ENCODE measurements around the gene OR13F1. TPM values are rescaled to one million over a fixed set of nuclear protein-coding genes. Genes with fewer than 3 reads are reported as not detected.
"Not testable (repeated sequence)": the region's sequence is repeated elsewhere in the genome, so short reads cannot be mapped to it uniquely, and the experiment has no call there.

Gene OR13F1, protein sequence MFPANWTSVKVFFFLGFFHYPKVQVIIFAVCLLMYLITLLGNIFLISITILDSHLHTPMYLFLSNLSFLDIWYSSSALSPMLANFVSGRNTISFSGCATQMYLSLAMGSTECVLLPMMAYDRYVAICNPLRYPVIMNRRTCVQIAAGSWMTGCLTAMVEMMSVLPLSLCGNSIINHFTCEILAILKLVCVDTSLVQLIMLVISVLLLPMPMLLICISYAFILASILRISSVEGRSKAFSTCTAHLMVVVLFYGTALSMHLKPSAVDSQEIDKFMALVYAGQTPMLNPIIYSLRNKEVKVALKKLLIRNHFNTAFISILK
- not detected in 2 replicates for total RNA-seq (2014; rRNA removed; shearing (Covaris generic))

DNA sequence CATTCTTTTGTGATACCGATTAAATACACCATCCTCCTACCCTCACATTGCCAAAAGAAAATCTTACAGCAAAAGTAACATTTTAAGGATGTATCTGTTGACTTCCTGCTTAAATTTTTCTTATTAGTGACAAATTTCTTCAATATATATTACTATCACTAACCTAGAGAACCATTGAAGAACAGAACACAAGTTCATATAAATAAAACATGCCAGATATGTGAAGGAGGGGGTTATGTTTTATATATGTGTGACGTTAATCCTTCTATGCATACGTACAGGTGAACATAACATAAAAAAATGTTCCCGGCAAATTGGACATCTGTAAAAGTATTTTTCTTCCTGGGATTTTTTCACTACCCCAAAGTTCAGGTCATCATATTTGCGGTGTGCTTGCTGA is at the start of gene OR13F1:
Gene OR13F1, plus strand, starts transcription at position 301 of the 400 bp plus-strand sequence. Its CDS starts 0 bp downstream, at position 301.
- DNase-seq (ENCODE audit: low spot score): no peak

DNA sequence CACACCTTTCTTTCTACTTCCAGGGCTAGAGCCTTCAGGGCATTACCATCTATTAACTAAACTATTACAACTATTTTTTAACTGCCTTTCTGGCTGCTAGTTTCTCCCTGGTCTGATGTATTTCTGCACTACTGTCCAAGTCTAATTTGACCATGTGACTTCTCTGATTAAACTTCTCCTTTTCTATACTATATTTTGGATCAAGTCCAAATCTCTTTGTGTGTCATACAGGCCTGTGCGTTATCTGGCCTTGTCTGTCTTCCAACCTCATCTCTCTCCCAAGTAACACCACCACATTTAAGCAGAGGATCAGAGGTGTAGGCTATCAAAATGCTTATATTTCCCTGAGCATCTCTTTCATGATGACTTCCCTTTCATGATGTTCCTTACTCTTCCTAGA is 47.2 kb upstream of the OR13F1 start:
- no peak for DNase-seq (ENCODE audit: low spot score)

DNA sequence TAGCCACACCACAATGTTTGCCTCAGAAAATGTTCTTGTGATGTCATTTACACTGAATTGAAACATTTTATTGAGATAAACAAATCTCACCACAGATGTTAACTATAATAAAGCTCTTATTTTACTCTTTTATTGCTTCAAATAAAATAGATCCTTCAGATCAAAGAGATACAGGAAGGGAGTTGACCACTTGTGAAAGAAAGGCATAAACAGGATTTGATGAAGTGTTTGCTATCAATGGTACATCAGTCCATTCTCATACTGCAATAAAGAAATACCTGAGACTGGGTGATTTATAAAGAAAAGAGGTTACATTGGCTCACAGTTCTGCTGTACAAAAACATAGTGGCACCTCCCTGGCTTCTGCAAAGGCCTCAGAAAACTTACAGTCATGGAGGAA is 40.2 kb upstream of the OR13F1 start:
- DNase-seq (ENCODE audit: low spot score): no peak

DNA sequence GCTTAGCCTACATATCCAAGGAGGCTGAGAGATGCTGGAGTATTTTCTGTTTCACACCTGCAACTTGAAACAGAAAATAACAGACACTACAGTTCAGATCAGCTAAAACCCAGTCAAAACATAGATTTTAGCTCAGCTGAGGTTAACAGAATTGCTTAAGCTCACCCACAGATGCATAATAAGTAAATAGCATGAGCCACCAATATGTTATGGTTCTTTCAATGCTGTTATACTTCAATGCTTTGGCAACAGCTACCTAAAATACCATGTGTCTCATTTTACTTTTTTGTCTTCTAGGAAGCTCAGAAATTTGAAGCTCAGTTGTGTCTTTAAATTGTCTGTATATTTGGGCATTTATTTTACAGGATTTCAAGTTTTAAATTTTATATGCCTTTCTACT is 35.8 kb upstream of the OR13F1 start:
- no peak for DNase-seq (ENCODE audit: low spot score)

DNA sequence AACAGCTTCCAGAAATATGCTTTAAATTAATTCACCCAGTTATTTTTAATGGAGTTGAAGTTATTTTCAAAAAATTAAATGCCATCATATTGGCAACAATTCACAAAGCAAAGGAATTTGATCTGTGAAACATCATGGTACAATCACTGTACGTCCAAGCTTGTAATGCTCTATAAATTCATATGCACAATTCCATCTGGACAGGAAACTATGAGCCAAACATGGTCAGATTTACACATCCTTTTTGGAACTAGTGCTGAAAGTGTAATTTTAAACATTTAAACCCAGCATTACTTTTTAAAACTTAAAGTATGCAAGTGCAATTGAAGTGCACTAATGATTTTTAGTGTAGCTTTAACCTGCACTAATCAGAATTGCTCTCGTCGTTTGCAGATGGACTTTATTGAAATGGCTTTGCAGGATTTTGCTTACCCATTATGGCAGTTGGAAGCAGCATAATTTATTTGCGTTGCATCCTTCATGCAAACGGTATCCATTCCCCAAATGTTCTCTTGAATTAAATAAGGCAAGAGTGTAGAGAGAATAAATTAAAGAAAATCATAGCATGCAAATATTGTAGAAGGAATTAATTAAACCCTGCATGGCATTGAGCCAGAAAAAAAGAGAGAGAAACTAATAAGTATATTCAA is 21.0 kb upstream of the OR13F1 start:
- no peak for DNase-seq (ENCODE audit: low spot score)

DNA sequence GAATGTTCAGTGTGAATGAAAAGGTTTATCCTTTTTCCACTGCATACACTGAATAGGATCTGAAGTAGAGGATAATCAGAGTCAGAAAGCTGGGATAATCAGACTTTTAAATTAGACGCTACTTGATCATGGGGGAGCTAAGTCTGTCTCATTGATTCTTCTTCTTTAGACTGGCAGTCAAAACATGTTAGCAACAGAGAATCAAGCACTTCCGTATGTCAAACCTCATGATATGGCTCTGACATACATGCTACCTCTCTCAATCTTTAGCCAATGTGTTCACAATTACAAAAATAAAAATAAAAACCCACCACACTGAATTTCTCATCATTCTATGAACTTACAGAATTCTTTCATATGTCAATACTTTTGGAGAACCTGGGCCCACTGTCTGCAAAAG is 19.0 kb upstream of the OR13F1 start:
- DNase-seq (ENCODE audit: low spot score): no peak

DNA sequence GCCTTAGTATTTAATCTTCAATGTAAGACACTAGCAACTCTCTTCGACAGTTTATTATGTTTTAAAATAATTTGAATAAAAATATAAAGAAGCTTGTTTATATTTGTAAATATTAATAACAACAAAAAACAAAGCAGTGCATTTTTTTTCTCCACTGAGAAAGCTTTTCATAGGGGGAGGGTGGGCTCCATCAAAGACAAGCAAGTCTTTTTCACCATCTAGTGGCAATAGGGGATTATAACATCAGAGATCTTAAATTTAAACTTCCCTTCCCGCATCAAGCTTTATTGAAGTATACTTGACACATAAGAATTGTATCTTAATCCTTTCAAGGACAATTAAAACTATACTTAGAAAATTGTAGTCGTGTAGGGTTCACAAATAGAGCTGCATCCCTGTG is 9.3 kb upstream of the OR13F1 start:
- DNase-seq (ENCODE audit: low spot score): peak; percentile 21

DNA sequence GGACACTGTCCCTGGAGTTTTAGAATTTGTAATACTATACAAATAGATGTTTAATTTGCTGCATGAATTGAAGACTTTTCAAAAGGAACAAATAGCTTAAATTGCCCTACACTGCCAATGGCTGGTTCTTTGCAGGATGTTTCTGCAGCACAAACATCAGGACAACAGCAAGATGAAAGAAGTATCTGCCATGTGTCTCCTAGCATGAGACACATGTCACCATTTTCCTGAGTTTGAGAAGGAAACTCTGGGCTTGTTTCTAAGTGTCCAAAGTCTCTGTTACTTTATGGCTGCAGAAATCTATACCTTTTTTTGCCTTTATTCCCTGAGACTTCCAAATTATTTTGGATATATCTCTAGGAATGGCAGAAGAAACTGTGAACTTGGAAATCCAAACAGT is 623 bp upstream of the OR13F1 start:
- no peak for DNase-seq (ENCODE audit: low spot score)

DNA sequence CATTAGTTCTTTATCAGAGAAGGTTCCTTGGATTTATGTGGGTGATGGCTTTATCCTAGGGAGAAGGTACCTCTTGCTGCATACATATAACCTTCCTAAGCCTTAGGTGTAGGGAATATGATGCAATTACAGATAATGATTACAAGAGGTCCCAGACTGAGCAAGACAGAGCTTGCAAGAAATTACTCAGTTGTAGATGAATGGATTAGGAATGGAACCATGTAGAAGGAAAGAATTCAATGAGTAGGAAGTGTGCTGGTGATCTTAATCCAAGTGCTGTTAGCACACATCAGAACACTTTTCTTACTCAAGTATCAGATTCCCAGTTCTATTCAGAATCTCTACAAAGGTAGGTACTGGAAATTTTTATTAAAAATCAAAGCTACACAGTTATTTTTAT is 2.5 kb downstream of the OR13F1 start:
- no peak for DNase-seq (ENCODE audit: low spot score)

DNA sequence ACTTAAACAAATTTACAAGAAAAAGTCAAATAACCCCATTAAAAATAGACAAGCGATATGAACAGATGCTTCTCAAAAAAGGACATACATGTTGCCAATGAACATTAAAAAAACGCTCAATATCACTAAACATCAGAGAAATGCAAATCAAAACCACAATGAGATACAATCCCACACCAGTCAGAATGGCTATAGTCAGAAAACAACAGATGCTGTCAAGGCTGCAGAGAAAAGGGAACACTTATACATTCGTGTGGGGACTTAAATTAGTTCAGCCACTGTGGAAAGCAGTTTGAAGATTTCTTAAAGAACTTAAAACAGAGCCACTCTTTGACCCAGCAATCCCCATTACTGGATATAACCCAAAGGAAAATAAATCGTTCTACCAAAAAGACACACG is 10.8 kb downstream of the OR13F1 start:
- DNase-seq (ENCODE audit: low spot score): no peak

DNA sequence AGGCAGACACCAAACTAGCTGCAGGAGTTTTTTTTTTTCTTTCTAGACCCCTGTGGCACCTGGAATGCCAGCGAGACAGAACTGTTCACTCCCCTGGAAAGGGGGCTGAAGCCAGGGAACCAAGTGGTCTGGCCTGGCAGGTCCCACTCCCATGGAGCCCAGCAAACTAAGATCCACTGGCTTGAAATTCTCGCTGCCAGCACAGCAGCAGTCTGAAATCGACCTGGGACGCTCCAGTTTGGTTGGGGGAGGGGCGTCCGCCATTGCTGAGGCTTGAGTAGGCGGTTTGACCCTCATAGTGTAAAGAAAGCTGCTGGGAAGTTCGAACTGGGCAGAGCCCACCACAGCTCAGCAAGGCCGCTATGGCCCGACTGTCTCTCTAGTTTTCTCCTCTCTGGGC is 16.2 kb downstream of the OR13F1 start:
- DNase-seq (ENCODE audit: low spot score): not testable (repeated sequence)

DNA sequence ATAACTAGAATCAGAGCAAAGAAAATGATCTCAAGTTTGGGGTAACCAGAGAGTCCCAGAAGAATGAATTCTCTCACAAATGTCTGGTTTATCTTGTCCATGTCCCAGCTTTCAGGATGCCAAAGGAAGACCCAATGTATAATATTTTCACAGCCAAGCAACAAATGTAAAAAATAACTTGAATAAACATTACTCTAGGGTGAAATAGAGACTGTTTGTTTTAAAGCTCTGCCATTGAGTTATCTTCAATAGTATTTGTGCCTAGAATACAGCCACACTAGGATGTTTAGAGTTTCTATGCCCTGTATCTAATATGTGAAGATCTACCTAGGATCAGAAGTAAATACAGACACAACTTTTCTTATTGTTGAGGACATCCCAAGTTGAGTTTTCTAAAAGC is 23.0 kb downstream of the OR13F1 start, which contains the start of gene OR13C4:
Gene OR13C4, minus strand, starts transcription at position 101 of the 400 bp plus-strand sequence. Its CDS starts 0 bp downstream, at position 101.
- DNase-seq (ENCODE audit: low spot score): no peak

DNA sequence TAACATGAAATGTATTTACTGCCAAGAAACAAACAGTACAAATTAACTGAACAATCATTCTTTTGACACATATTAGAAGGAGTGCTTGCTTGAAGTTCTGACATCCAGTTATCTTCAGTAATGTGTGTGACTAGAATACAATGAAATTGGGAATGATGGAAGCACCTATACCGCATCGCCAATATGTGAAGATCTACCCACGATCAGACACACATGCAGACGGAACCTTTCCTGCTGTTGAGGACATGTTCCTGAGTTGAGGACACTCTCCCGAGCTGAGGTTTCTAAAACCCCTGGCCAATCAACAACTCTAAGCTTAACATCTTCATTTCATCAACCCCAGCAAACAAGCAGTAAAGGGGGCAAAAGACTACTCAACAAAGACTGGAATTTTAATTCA is 32.7 kb downstream of the OR13F1 start, which contains the start of gene OR13C3:
Gene OR13C3, minus strand, starts transcription at position 101 of the 400 bp plus-strand sequence. CDS start 133 bp downstream, outside the sequence.
- DNase-seq (ENCODE audit: low spot score): no peak

DNA sequence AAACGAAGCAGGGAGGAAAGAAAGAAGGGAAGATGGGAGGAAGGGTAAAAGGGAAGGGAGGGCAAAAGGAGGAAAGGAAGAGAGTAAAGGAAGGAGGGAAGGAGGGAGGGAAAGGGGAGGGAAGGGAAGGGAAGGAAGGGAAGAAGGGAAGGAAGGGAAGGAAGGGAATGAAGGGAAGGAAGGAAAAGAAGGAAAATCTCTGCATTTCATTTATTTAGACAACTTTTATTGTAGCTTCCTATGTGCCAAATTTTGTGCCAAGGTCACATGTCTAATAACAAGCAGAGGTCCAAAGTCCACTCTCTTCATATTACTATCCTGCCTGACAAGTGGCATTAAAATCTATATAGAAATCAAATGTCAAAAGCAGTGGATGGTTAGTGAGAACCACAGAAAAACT is 35.2 kb downstream of the OR13F1 start:
- no peak for DNase-seq (ENCODE audit: low spot score)

DNA sequence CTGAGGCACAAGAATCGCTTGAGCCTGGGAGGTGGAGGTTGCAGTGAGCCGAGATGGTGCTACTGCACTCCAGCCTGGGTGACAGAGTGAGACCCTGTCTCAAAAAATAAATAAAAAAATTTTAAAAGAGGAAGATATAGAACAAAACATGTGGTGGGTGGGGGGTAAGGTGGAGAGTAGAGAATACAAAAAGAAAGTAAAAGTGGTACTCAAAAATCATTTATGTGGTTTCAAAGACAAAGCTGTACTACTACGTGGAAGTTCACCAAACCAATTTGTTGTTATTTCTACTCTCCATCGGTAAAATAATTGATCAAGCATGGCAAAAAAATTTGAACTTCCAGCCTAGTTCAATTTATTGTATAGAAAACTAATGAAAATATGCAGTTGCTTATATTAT is 40.6 kb downstream of the OR13F1 start:
- no peak for DNase-seq (ENCODE audit: low spot score)

DNA sequence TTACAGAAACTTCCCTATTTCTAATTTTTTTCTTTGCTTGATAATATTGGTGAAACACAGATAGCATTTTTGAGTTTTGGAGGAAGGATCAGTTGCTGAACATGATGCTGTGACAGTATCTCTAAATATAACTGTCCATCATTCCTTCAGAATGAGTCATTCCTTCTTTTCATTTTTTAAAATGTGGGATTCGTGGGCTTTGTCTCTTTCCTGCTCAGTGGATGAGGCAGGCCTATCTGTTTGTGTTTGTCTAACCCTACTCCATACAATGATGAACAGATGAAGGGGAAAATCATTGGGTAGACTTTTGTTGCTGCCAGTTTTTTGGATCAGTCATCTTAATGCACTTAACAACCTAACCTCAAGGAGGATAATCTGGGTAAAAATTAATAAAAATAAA is 49.2 kb downstream of the OR13F1 start:
- DNase-seq (ENCODE audit: low spot score): no peak

Other genes with a start within 250 kb of the OR13F1 start
- not detected in 2 replicates for gene OR13C4, start 22.9 kb downstream of the OR13F1 start, total RNA-seq (2014; rRNA removed; shearing (Covaris generic))
- gene OR13C3, start 32.6 kb downstream of the OR13F1 start, total RNA-seq (2014; rRNA removed; shearing (Covaris generic)): not detected in 2 replicates
- not detected in 2 replicates for gene OR13C8, start 64.9 kb downstream of the OR13F1 start, total RNA-seq (2014; rRNA removed; shearing (Covaris generic))
- gene OR13C5, start 95.2 kb downstream of the OR13F1 start, total RNA-seq (2014; rRNA removed; shearing (Covaris generic)): not detected in 2 replicates
- not detected in 2 replicates for gene OR13C2, start 101.4 kb downstream of the OR13F1 start, total RNA-seq (2014; rRNA removed; shearing (Covaris generic))
- gene OR13C9, start 113.9 kb downstream of the OR13F1 start, total RNA-seq (2014; rRNA removed; shearing (Covaris generic)): not detected in 2 replicates
- not detected in 2 replicates for gene OR13D1, start 190.3 kb downstream of the OR13F1 start, total RNA-seq (2014; rRNA removed; shearing (Covaris generic))
- 38.4 and 44.3 TPM in 2 replicates for gene NIPSNAP3A, start 243.4 kb downstream of the OR13F1 start, total RNA-seq (2014; rRNA removed; shearing (Covaris generic))